ENCODE measurements around the gene CCDC40. TPM values are rescaled to one million over a fixed set of nuclear protein-coding genes. Genes with fewer than 3 reads are reported as not detected.

The CCDC40 gene
- total and polyA plus RNA-seq, 10 donors: 0.30 to 8.3 (median 2.3) TPM

DNA sequence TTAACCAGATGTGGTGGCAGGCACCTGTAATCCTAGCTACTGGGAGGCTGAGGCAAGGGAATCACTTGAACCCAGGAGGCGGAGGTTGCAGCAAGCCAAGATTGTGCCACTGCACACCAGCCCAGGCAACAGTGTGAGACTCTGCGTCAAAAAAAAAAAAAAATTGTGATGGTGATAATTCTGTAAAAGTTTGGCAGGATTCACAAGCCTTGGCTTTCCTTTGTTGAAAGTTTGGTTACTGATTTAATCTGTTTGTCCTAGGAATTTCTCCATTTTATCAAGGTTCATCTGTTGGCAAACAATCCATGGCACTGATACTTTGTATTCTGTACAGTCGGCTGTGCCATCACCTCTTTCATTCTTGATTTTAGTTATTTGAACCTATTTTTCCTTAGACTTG, 94.5 kb downstream of the CCDC40 start:
- Histone ChIP-seq H3K4me3 (no peak overlapping the region), H3K9me3 (no peaks in the 10 kb centered on the region), H3K27me3 (replicated peaks in 1 of 7) (peaks cover 0 to 2% (median 0%) of the 10 kb centered on the region in 7 donors), H3K27ac (no peak overlapping the region), H3K4me1 (no peaks in the 10 kb centered on the region), H3K36me3 (peaks cover 2 to 40% (median 31%) of the 10 kb centered on the region in 6 donors)
- no peak for DNase-seq
- 89 to 97% (median 93%) methylated on average over 3 of the region's 3 CpGs for WGBS, 5 donors
- TF ChIP-seq POLR2AphosphoS5 (IDR thresholded peaks at IDR 0.05): no peak
- TF ChIP-seq POLR2A (IDR thresholded peaks at IDR 0.05): no peak
- no peak for TF ChIP-seq CTCF (IDR thresholded peaks at IDR 0.05 in 8 of 11, conservative IDR thresholded peaks at IDR 0.05 in 3 of 11)
- intact Hi-C loops (cut with DNase I; ENCODE audit: low total_unique reads): no loop called here

- WGBS, 5 donors: 90 to 99% (median 93%) methylated on average over 5 of the region's 5 CpGs
- Histone ChIP-seq H3K4me3 (no peak overlapping the region), H3K4me1 (no peaks in the 10 kb centered on the region), H3K9me3 (no peaks in the 10 kb centered on the region), H3K27me3 (replicated peaks in 1 of 7) (no peaks in the 10 kb centered on the region), H3K36me3 (peaks cover 6 to 61% (median 51%) of the 10 kb centered on the region in 6 donors), H3K27ac (no peak overlapping the region)
- TF ChIP-seq POLR2A (IDR thresholded peaks at IDR 0.05) (no peak), CTCF (IDR thresholded peaks at IDR 0.05 in 8 of 11, conservative IDR thresholded peaks at IDR 0.05 in 3 of 11) (no peak), POLR2AphosphoS5 (IDR thresholded peaks at IDR 0.05) (no peak)
- DNase-seq: no peak
- intact Hi-C loops (cut with DNase I; ENCODE audit: low total_unique reads): no loop called here
These were observed 96.6 kb downstream of the CCDC40 start for GRCh38 chr17:80132906-80133625.

DNA sequence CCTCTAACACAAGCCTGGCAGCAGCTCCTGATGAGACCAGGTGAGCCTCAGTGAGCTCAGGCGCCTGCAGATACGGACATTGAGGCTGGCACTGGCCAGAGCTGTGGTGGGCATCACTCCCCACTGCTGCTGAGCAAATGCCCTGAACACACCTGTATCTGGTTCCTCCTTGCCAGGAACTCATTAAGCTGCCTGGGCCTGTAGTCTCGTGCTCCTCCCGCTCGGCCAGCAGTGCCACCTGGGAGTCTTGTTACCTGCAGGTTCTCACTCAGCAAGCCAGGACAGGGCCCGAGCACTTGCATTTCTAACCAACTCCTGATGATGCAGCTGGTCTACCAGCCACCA, 97.2 kb downstream of the CCDC40 start:
- Histone ChIP-seq H3K4me3 (no peak overlapping the region), H3K4me1 (no peaks in the 10 kb centered on the region), H3K27me3 (replicated peaks in 1 of 7) (no peaks in the 10 kb centered on the region), H3K36me3 (peaks cover 8 to 66% (median 57%) of the 10 kb centered on the region in 6 donors), H3K27ac (no peak overlapping the region), H3K9me3 (no peaks in the 10 kb centered on the region)
- 94 to 98% (median 96%) methylated on average over 5 to 6 of the region's 6 CpGs for WGBS, 5 donors
- intact Hi-C loops (cut with DNase I; ENCODE audit: low total_unique reads): no loop called here
- no peak for DNase-seq
- TF ChIP-seq POLR2A (IDR thresholded peaks at IDR 0.05) (no peak), POLR2AphosphoS5 (IDR thresholded peaks at IDR 0.05) (peak in 2 of 3 donors; percentile 17 to 43)

GRCh38 chr17:80137131-80137530, 100.7 kb downstream of the CCDC40 start:
- Histone ChIP-seq H3K27me3 (replicated peaks in 1 of 7) (no peaks in the 10 kb centered on the region), H3K27ac (no peak overlapping the region), H3K36me3 (peaks cover 8 to 100% (median 92%) of the 10 kb centered on the region in 6 donors), H3K4me1 (no peaks in the 10 kb centered on the region), H3K4me3 (no peak overlapping the region), H3K9me3 (no peaks in the 10 kb centered on the region)
- no peak for TF ChIP-seq POLR2AphosphoS5 (IDR thresholded peaks at IDR 0.05)
- no peak for TF ChIP-seq CTCF (IDR thresholded peaks at IDR 0.05 in 8 of 11, conservative IDR thresholded peaks at IDR 0.05 in 3 of 11)
- no peak for TF ChIP-seq POLR2A (IDR thresholded peaks at IDR 0.05)
- DNase-seq: no peak
- intact Hi-C loops (cut with DNase I; ENCODE audit: low total_unique reads): no loop called here
- 93 to 97% (median 96%) methylated on average over 9 of the region's 9 CpGs for WGBS, 5 donors

Data from spleen (tissue), 11 donors.